GM04504 (cell line): Measurements from ENCODE around the gene ACTN2.

Source experiments
- DNase-seq: peaks from one replicate; pipeline ENCODE4 v3.0.0-alpha.2; 2012; ENCODE audit warnings: low read depth

Gene ACTN2

DNA sequence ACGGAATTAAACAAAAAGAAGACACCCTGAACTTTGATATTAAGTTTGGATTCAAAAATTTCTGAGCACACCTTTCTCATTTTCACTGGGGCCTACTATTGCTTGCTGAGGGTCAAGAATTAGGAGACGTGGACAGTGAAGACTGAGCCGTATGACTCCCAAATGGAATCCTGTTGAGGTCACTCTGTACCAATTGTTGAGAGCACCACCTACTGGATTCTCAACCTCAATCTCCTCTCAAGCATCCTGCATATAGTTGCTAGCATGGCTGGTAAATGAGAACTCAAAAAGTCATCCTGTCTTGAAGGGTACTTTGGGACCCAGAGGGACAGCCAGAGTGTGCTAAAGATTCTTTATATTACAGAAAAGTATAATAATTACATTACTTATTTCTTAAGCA is 88.6 kb downstream of the ACTN2 start:
- peak; percentile 1 for DNase-seq

DNA sequence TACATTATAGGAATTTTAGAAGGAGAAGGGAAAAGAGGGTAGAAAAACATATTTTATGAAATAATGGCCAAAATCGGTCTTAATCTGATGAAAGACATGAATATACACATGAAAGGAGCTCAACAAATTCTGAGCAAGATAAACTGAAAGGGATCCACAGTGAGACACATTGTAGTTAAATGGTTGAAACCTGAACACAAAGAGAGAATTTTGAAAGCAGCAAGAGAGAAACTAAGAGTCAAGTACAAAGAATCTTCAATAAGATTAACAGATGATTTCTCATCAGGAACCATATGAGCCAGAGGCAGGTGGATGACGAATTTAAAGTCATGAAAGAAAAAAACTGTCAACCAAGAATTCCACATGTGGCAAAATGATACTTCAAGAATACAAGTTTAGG is 93.0 kb downstream of the ACTN2 start:
- DNase-seq, result no peak

DNA sequence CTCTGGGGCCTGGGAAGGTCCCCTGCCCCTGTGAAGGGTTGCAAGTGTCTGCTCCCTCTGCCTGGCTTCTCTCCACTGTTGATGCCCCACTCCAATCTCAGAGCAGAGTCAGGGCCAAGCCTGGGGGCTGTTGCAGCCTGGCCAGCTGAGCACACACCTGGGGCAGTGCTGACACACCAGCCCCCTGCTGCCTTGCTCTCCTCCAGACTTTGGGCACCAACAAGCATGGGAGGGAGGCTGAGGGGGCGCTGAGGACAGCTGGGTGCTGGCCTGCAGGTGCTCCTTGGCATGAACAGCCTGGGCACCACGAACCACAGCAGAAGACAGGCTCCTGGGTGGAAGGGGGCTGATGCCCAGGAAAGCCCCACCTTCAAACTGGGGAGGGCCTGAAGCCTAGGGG is 99.2 kb downstream of the ACTN2 start:
- DNase-seq, result no peak

DNA sequence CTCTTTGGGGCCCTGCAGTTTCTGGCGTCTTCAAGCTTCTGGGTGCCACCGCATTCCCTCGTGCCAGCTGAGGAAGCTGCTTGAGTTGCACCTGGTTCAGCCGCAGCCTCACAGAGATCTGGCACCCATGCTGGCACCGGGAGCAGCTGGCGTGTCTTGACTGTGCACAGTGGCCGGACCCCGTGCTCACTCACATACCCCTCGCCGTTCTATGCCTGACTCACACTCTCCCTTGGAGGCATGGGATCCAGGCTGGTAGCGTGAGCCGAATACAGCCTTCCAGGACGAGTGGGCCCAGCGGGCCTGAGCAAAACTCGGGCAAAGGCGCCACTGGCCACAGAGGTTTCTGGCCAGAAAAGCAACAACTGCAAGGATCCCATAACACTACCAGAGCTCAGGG is 100.2 kb downstream of the ACTN2 start:
- DNase-seq, result no peak

DNA sequence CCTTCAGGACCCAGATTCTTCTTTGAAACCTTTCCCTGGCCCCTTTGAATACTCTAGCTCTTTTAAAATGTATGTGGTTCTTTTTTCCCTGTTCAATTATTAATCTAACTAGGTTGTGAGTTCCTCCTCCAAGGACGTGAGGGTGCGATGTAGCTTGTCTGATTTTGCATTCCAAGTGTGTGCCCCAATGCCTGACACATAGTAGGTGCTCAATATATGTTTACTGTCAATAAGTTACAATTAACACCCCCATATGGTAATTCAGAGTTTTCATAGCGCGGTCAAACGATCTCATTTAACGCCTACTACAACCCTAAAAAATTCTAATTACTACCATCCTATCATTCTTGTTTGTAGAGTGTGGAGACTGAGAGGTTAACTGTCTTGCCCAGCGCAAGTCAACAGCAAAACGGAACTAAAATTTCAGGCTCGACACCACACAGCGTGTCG is 108.3 kb downstream of the ACTN2 start:
- no peak for DNase-seq

DNA sequence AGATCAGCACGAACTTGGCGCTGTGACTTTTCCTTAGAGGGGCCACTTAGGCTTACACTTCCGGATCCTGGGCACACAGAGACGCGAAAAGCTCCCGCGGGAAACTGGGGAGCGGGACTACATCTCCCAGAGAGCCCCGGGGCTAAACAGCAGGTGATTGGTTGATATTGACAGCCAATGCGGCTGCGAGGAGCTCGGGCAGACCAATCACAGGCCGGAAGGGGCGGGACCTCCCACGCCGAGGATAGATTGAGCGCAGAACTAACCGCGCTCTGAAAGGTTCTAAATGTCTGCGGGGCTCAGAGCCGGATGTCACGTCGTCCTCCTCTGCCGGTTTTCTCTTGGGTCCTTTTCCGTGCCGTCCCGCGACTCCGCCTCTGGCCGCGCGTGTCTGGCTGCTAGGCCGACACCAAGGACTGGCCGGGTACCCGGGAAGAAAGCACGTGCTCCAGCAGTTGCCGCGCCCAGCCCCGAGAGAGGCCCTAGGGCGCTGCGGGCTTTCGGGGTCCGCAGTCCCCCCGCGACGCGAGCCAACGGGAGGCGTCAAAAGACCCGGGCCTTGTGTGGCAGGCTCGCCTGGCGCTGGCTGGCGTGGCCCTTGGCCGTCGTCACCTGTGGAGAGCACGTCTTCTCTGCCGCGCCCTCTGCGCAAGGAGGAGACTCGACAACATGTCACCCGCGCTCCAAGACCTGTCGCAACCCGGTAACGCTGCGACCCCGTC is 108.9 kb downstream of the ACTN2 start, which contains the start of gene MTR:
Gene MTR, plus strand, starts transcription at position 258 of the 722 bp plus-strand sequence. Its CDS starts 412 bp downstream, at position 670.
- DNase-seq, result peak; percentile 97

DNA sequence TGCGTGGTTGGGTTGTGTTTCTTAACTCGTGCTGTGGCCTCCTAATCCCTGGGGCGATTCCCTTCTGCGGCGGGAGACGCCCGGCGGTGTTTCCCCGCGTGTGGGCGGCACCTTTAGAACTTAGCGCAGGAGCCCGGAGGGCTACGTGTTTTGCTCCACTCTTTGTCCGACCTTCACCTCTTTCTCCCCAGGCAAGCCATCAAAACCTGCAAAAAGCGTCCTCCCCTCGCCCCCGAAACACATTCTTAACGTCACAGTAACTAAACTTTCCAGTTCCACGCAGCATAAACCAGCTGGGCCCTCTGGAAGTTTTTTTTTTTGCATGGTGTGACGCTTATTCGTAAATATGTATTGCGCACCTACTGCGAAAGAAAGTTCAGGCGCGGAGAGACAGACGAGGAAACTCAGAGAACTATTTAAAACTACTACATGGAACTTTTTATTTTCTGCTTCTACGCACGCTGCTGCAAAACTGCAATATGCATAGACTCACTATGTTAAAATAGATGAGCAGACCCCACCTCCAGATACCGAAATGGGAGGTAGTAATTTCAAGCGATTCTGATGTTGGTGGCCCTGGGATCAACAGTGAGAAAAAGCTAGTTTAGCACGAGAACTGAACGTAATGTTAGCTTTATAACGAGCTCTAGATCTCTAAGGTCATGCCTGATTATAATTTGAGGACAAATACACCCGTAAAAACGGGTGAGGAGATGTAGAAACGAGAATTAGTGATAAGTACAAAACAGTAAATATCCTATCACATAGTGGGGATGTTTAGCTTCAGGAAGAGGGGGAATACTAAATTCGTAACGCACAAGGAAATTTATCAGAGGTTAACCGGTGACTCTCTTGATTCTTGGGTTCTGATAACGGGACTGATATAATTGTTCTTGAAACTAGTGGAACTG is 109.7 kb downstream of the ACTN2 start:
- DNase-seq, result peak; percentile 17

DNA sequence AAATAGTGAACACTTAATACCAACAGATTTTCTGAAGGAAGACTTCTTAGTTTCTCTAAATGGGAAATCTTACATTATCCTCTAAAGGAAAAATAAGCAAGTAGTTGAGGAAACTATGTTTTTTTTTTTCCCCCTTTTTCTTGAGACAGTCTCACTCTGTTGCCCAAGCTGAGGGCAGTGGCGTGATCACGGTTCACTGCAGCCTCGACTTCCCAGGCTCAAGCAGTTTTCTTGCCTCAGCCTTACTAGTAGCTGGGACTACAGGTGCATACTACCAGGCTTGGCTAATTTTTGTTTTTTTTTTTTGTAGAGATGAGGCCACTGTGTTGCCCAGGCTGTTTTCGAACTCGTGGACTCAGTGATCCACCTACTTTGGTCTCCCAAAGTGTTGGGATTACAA is 112.7 kb downstream of the ACTN2 start:
- no peak for DNase-seq

DNA sequence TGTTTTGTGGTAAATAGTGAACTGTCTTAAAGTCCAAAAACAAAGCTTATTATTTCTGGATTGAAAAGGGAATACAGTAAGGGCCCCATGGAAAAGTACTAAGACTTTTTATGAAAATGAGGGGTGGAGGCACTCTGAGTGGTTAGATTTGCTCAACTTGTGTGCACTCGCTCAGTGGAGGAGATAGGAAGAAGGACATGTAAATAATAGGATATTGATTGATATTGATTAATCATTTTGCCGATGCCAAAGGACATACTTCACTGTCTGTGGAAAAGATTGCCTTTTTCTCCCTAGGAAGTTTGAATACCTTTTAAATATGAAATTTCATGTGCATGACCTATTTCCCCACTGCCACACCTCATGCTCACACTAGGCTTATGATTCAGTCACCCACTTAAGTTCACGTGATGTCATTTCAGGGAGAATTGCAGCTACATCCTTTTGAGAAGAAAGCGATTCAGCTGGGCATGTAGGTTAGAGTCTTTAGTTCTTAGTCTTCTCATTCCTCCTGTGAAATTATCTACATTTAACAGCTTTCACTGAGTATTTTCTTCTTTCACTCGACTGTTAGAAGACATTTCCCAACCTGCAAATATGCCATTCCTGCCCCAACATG is 113.8 kb downstream of the ACTN2 start:
- DNase-seq, result no peak

DNA sequence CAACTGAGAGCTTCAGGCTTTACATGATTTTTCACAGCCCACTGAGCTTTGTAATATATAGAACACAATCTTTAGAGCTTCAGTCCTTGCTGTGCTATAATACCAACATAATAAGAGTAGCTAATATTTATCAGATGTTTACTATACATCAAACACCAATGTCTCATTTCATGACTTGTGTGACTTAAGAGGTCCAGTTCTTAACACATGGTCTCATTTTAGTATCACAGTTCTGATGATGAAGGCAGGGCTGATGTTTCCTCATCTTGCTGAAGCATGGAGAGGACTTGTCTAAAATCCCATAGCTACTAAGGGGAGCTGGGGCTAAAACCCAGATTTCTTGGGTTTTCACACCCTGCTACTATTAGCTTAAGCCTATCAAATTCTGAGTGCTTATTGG is 114.3 kb downstream of the ACTN2 start:
- DNase-seq, result no peak

DNA sequence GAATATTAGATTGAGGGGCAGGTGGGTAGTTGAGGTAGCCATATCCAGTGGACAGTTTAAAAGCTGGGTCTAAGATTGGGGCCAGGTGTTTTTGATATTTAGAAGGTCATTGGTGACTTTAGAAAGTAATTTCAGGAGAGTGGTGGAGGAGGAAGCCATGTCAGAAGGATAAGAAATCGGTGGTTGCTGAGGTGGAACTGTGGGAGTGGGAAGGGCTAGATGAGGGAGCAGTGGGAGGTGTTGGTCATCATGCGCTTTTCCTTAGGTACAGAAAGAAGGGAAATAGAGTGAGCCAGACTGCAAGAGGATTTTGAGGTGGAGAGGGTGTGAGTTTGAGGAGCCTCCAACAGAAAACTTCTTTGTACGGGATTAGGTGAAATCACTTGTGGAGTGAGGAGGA is 116.0 kb downstream of the ACTN2 start:
- DNase-seq, result no peak

DNA sequence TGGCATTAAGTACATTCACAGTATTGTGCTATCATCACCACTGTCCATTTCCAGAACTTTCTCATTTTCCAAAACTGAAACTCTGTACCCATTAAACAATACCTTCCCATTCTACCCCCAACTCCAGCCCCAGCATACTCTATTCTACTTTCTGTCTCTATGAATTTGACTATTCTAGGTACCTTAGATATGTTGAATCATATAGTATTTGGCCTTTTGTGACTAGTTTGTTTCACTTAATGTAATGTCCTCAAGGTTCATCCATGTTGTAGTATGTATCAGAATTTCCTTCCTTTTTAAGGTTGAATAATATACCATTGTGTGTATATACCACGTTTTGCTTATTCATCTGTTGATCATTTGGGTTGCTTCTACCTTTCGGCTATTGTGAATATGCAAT is 120.3 kb downstream of the ACTN2 start:
- DNase-seq, result no peak

DNA sequence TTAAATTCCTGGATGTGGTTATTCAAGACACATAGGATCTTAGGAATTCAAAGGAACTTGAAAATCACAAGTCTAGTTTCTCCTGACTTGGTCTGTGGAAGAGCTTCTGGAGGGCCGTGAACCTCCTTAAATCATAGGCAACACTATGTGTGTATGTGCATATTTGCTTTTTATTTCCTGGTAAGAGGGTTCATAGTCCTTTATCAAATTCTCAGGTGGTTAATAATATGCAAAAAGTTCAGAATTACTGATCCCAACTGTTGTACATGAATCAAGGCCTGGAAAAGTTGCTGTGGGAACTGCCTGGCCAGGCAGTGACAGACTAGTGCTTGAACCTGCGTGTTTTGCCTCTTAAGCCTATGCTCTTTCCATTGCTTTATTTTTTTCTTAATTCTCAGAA is 121.7 kb downstream of the ACTN2 start:
- DNase-seq, result no peak

DNA sequence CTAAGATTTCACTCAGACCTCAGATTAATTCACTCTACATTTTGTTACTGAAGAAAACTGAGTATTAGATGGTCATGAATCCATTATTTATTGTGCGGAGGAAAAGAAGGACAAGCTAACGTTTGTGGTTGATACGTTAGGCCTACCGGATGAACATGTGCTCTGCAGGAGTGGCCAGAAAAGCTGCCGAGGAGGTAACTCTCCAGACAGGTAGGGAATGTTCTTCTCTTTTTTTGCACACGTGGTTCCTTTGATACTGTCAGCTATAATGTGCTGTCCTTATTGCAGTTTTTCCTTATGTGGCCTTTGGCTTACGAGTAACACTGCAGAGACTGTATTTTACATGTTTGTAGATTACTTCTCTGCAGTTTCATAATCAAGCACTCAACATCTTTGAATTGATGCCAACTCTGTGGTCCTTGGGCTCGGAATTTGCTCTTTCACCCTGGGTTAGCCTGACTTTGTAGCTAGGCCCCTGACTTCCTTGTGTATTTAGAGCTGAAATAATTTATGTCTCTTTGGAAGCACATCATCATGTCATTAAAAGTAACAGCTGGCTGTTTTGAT is 122.3 kb downstream of the ACTN2 start:
- no peak for DNase-seq

DNA sequence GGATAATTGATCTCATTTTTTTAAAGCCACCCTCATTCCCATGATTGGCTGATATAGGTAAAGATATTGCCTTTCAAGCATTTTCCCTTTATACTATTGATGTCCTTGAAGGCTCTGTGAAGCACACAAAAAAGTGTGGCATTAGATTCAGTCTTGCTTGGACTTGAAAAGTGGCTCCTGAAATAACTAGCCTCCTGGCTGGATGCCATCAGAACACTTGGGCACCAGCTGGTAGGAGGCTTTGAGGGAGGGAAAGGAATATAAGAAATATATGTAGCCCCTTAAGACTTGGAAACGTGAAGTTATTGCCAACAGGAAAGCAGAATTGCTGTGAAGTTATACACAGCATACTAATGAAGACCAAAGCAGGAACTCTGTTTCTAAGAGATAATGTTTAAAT is 122.8 kb downstream of the ACTN2 start:
- DNase-seq, result no peak

DNA sequence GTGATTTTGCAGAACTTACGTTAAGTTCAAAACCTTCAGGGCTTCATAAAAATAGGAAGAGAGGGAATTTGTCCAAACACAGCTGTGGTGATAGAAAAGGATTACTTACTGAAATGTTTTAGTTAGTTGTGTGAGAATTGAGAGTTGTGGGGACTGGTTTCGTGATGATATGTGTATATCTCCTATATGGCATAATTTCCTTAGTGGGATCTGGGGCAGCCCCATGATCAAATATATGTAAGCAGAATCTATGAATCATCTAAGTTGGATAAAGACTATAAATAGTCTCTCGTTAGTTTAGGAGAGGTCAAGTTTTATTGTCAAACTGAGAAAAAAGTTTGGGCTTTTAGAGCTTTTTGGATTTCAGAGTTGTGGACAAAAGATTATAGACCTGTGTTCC is 123.7 kb downstream of the ACTN2 start:
- no peak for DNase-seq

DNA sequence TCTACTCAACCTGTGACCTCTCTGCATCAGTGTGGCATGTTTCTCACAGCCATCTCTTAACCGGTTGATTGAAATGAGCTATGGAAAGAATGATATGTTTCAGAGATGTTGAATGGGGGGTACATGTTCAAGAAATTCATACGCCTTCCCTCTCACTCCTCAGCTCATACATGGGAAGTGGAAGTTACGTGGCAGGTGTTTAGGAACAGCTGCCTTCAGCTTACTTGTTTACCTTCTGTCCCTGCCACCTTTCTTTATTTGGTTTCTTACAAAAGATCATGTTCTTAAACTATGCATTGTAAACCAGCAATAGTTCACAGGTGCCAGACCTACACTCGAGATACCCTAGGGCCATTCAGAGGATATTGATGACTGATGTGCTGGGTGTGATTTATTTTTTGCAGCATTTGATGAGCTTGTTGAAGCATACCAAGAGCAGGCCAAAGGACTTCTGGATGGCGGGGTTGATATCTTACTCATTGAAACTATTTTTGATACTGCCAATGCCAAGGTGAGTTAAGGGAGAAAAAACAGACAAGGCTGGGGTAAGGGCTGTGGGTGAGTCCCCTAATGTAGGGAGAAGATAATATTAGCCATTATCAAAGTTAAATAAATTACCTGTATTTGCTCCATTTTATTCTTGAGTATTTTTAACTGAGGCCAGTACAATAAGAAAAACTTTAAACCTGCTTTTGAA is 126.2 kb downstream of the ACTN2 start:
- no peak for DNase-seq
